Keratinocyte (primary cell): ENCODE data around the gene SS18L1. TPM values are rescaled to one million over a fixed set of nuclear protein-coding genes. Genes with fewer than 3 reads are reported as not detected.

Source experiments
- DNase-seq: peaks from one replicate; pipeline ENCODE4 v3.0.0-alpha.2; 2011; ENCODE audit warnings: low read depth, missing footprints, low spot score
- FAIRE-seq: peaks from 2 replicates; lab custom pipeline; 2011; peaks lifted over from hg19 to GRCh38; lab: Jason Lieb, UNC
- H2AFZ ChIP-seq: 2 replicates; pipeline ENCODE4 v1.6.0; 2012; ENCODE audit warnings: low read length, control low read depth, inconsistent platforms; ENCODE audit not compliant: control insufficient read depth
- H3K27ac ChIP-seq: 2 replicates; pipeline ENCODE4 v1.5.1; 2011; ENCODE audit warnings: low read length; ENCODE audit not compliant: control insufficient read depth, insufficient read depth
- H3K27me3 ChIP-seq: 3 replicates; pipeline ENCODE4 v1.6.0; 2011; ENCODE audit warnings: low read length; ENCODE audit not compliant: control insufficient read depth, insufficient read depth; ENCODE audit errors: extremely low read depth
- H3K36me3 ChIP-seq, 2 experiments: 2 replicates in 1 of 2; 3 replicates in 1 of 2; pipeline ENCODE4 v1.5.1; 2011; ENCODE audit warnings: low read length in 2 of 2, mild to moderate bottlenecking in 1 of 2; ENCODE audit not compliant: control insufficient read depth in 2 of 2, insufficient read depth in 2 of 2; ENCODE audit errors: extremely low read depth in 1 of 2
- H3K4me1 ChIP-seq: 3 replicates; pipeline ENCODE4 v1.5.1; 2011; ENCODE audit warnings: low read length; ENCODE audit not compliant: control insufficient read depth, insufficient read depth; ENCODE audit errors: extremely low read depth
- H3K4me2 ChIP-seq: 3 replicates; pipeline ENCODE4 v1.6.0; 2011; ENCODE audit warnings: low read depth, low read length; ENCODE audit not compliant: control insufficient read depth, insufficient read depth; ENCODE audit errors: extremely low read depth
- H3K4me3 ChIP-seq, 3 experiments: fragments of 200-600 bp in 1 of 3; sonication (generic) in 1 of 3; 2 replicates in 2 of 3; 3 replicates in 1 of 3; pipeline ENCODE4 v1.5.1; 2011 to 2016; ENCODE audit warnings: low read length in 3 of 3, mild to moderate bottlenecking in 3 of 3, control low read depth in 2 of 3, inconsistent platforms in 1 of 3, low read depth in 1 of 3, mixed read lengths in 1 of 3, mixed run types in 1 of 3, moderate library complexity in 1 of 3; ENCODE audit not compliant: control insufficient read depth in 2 of 3, insufficient read depth in 2 of 3; ENCODE audit errors: extremely low read depth in 1 of 3
- H3K79me2 ChIP-seq: 2 replicates; pipeline ENCODE4 v1.6.0; 2012; ENCODE audit warnings: low read length; ENCODE audit not compliant: control insufficient read depth, insufficient read depth
- H3K9ac ChIP-seq: 3 replicates; pipeline ENCODE4 v1.6.0; 2011; ENCODE audit warnings: low read length; ENCODE audit not compliant: control insufficient read depth, insufficient read depth; ENCODE audit errors: extremely low read depth
- H3K9me1 ChIP-seq: 3 replicates; pipeline ENCODE4 v1.6.0; 2011; ENCODE audit warnings: low read length; ENCODE audit not compliant: control insufficient read depth, insufficient read depth; ENCODE audit errors: extremely low read depth
- H3K9me3 ChIP-seq: 2 replicates; pipeline ENCODE4 v1.5.1; 2012; ENCODE audit warnings: low read depth, low read length; ENCODE audit not compliant: control insufficient read depth
- H4K20me1 ChIP-seq: 3 replicates; pipeline ENCODE4 v1.6.0; 2011; ENCODE audit warnings: low read length; ENCODE audit not compliant: control insufficient read depth, insufficient read depth; ENCODE audit errors: extremely low read depth
- CTCF ChIP-seq, 3 experiments: IDR thresholded peaks in 1 of 3; conservative IDR thresholded peaks in 1 of 3; optimal IDR thresholded peaks in 1 of 3; 2 replicates in 2 of 3; 3 replicates in 1 of 3; pipeline versions ENCODE3 to v1.5.1; 2011; ENCODE audit warnings: low read length in 3 of 3, mild to moderate bottlenecking in 3 of 3, moderate library complexity in 2 of 3, control low read depth in 1 of 3, inconsistent platforms in 1 of 3; ENCODE audit not compliant: insufficient read depth in 2 of 3; ENCODE audit errors: extremely low read depth in 1 of 3
- EZH2 ChIP-seq: IDR thresholded peaks from one replicate; pipeline ENCODE4 v1.6.1; 2012; ENCODE audit warnings: inconsistent platforms, mild to moderate bottlenecking, low read length, moderate library complexity
- dilution Hi-C: fragments of 300-500 bp; cut with MboI; formaldehyde crosslinking; loops from one replicate; pipeline ENCODE4 v1.7.0; 2020; ENCODE audit warnings: low sequenced_read_pairs; ENCODE audit not compliant: extremely low pct_ligation_motif_present
- polyA plus RNA-seq, 5 experiments: library from polyadenylated mRNA; depleted of rRNA in 3 of 5; stranded (reverse) in 3 of 5; stranded (forward) in 1 of 5; unstranded in 1 of 5; fragments of >200 nt; gene quantifications; 1 replicate in 1 of 5; 2 replicates in 3 of 5; 3 replicates in 1 of 5; pipeline versions ENCODE4 v1.2.1 to v1.2.3, GENCODE V29; 2011 to 2012; ENCODE audit warnings: missing spikeins in 2 of 5, low read depth in 1 of 5, low replicate concordance in 1 of 5

Gene SS18L1
- polyA plus RNA-seq, 1 donor (not counting 4 experiments of a cell fraction or from before 2014, with no cell fraction given), result 9.4 TPM

GRCh38 chr20:62155428-62156253 is 12.1 kb downstream of the SS18L1 start:
- FAIRE-seq (no peak), DNase-seq (peak; percentile 64)
- Histone ChIP-seq H3K79me2 (peaks cover 51% of the 10 kb centered on the region), H3K9me3 (no peaks in the 10 kb centered on the region), H3K27me3 (no peaks in the 10 kb centered on the region), H4K20me1 (peaks cover 33% of the 10 kb centered on the region), H3K27ac (no peak overlapping the region), H3K9ac (no peak overlapping the region), H3K4me2 (no peak overlapping the region), H3K4me3 (no peak overlapping the region), H2AFZ (no peak overlapping the region), H3K9me1 (peaks cover 8% of the 10 kb centered on the region), H3K36me3 (peaks cover 4 to 10% of the 10 kb centered on the region in 2 experiments), H3K4me1 (peaks cover 29% of the 10 kb centered on the region)
- TF ChIP-seq CTCF (optimal IDR thresholded peaks at IDR 0.05 in 1 of 3, IDR thresholded peaks at IDR 0.05 in 1 of 3, conservative IDR thresholded peaks at IDR 0.05 in 1 of 3; ENCODE audit: extremely low read depth in 1 of 3, insufficient read depth in 2 of 3, low read length in 3 of 3) (peak in 1 of 3 experiments; percentile 26), EZH2 (no peak)
- dilution Hi-C loops, result no loop called here

GRCh38 chr20:62156254-62156556 is 12.6 kb downstream of the SS18L1 start:
- Histone ChIP-seq H3K9me1 (peaks cover 5% of the 10 kb centered on the region), H3K36me3 (peaks cover 8 to 10% of the 10 kb centered on the region in 2 experiments), H3K4me3 (no peak overlapping the region), H4K20me1 (peaks cover 27% of the 10 kb centered on the region), H3K27me3 (no peaks in the 10 kb centered on the region), H3K79me2 (peaks cover 45% of the 10 kb centered on the region), H3K27ac (no peak overlapping the region), H3K9ac (no peak overlapping the region), H3K4me2 (no peak overlapping the region), H3K4me1 (peaks cover 32% of the 10 kb centered on the region), H2AFZ (no peak overlapping the region), H3K9me3 (no peaks in the 10 kb centered on the region)
- FAIRE-seq (no peak), DNase-seq (no peak)
- dilution Hi-C loops, result no loop called here
- TF ChIP-seq EZH2 (no peak), CTCF (optimal IDR thresholded peaks at IDR 0.05 in 1 of 3, IDR thresholded peaks at IDR 0.05 in 1 of 3, conservative IDR thresholded peaks at IDR 0.05 in 1 of 3; ENCODE audit: extremely low read depth in 1 of 3, insufficient read depth in 2 of 3, low read length in 3 of 3) (no peak)
